H1 (cell line): ENCODE measurements around the gene DNAL4. TPM values are rescaled to one million over a fixed set of nuclear protein-coding genes. Genes with fewer than 3 reads are reported as not detected.

Experiments
- ATF3 ChIP-seq: IDR thresholded peaks from 2 replicates; pipeline ENCODE4 v1.6.1; 2011; ENCODE audit warnings: low read depth, mild to moderate bottlenecking, low read length; ENCODE audit not compliant: insufficient read depth
- BCL11A ChIP-seq, 2 experiments: IDR thresholded peaks; one replicate each; pipeline ENCODE4 v1.6.1; 2011; ENCODE audit warnings: low read depth in 2 of 2, low read length in 2 of 2, mild to moderate bottlenecking in 2 of 2
- CHD7 ChIP-seq: fragments of 300-600 bp; sonication (generic); IDR thresholded peaks from 2 replicates; pipeline ENCODE4 v1.7.1; 2012; ENCODE audit warnings: low read length, moderate library complexity, mild to moderate bottlenecking, inconsistent platforms; ENCODE audit not compliant: insufficient replicate concordance
- EZH2 ChIP-seq: fragments of 200-600 bp; sonication (generic); IDR thresholded peaks from 2 replicates; pipeline ENCODE4 v1.7.1; 2012; ENCODE audit warnings: low read depth, mild to moderate bottlenecking, moderate library complexity, low read length, inconsistent platforms; ENCODE audit not compliant: severe bottlenecking
- FOSL1 ChIP-seq: IDR thresholded peaks from 2 replicates; pipeline ENCODE4 v1.6.1; 2011; ENCODE audit warnings: mild to moderate bottlenecking, low read depth, low read length, moderate library complexity; ENCODE audit not compliant: insufficient read depth
- KDM4A ChIP-seq: IDR thresholded peaks from one replicate; pipeline ENCODE4 v1.7.1; 2012; ENCODE audit warnings: low read depth, mild to moderate bottlenecking, moderate library complexity, low read length, inconsistent platforms; ENCODE audit not compliant: severe bottlenecking
- POLR2A ChIP-seq, 2 experiments: IDR thresholded peaks; 1 replicate in 1 of 2; 2 replicates in 1 of 2; pipeline ENCODE4 v1.6.1; 2011; ENCODE audit warnings: low read depth in 2 of 2, low read length in 2 of 2, mild to moderate bottlenecking in 2 of 2; ENCODE audit errors: control extremely low read depth in 1 of 2
- RNF2 ChIP-seq: fragments of 200-900, 300-1000 bp; sonication (generic); IDR thresholded peaks from 2 replicates; pipeline ENCODE4 v1.7.1; 2016; ENCODE audit warnings: borderline replicate concordance, low read depth, mild to moderate bottlenecking, antibody characterized with exemption, low read length; ENCODE audit not compliant: poor library complexity, severe bottlenecking; ENCODE audit errors: missing control alignments
- SIN3A ChIP-seq, 2 experiments: IDR thresholded peaks in 1 of 2; conservative IDR thresholded peaks in 1 of 2; 2 replicates each; pipeline ENCODE4 v1.6.1; 2011 to 2012; ENCODE audit warnings: low read length in 2 of 2, improper control_type of control experiment in 1 of 2, low read depth in 1 of 2, mild to moderate bottlenecking in 1 of 2
- SUZ12 ChIP-seq: fragments of 200-600 bp; sonication (generic); IDR thresholded peaks from 2 replicates; pipeline ENCODE4 v1.6.1; 2012; ENCODE audit warnings: mild to moderate bottlenecking, inconsistent platforms, low read length, moderate library complexity, mixed read lengths
- polyA plus RNA-seq, 7 experiments: library from polyadenylated mRNA; depleted of rRNA in 3 of 7; stranded (reverse) in 5 of 7; unstranded in 2 of 7; fragments of >200 nt in 5 of 7; fragments of 200-250 nt in 2 of 7; gene quantifications; 1 replicate in 5 of 7; 2 replicates in 1 of 7; 4 replicates in 1 of 7; pipeline versions ENCODE4 v1.2.1 to v1.2.3, GENCODE V29; 2011 to 2013; ENCODE audit warnings: missing spikeins in 2 of 7, mixed read lengths in 2 of 7
- total RNA-seq: library from RNA; stranded (reverse); fragmentation: NEBNext Ultra II Directional; extraction: Animal tissue kit (Norgen Biotek cat#: 25700); gene quantifications from 2 replicates; pipeline ENCODE4 v1.2.1, GENCODE V29; 2021

Gene DNAL4
- total and polyA plus RNA-seq, 2 of the 8 experiments (the other 6 are each of a cell fraction or from before 2014, with no cell fraction given), result 8.8 to 14.0 TPM

DNA sequence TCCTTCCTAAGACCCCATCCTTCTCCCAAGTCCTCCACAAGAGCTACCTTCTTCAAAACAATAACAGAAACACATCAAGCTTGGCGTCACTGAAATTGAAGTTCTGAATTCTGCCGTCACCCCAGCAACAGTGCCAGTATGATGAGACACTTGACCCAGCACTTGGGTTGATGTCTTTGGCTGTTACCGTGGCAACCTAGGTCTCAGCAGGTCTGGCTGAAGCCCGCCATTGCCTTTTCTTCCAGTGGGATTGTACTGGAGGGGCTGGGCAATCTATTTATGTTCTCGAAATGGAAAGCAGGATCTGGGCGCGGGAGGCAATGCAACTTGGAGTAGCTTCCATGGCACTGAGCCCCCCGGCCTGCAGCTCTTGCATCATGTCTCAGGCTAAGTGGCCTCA lies 26.1 kb upstream of the DNAL4 start (continued):
- TF ChIP-seq CHD7 (no peak), FOSL1 (no peak), SUZ12 (no peak), BCL11A (IDR thresholded peaks at IDR 0.05; ENCODE audit: low read depth in 2 of 2, low read length in 2 of 2) (no peak), EZH2 (no peak), SIN3A (conservative IDR thresholded peaks at IDR 0.05 in 1 of 2, IDR thresholded peaks at IDR 0.05 in 1 of 2; ENCODE audit: low read depth in 1 of 2, low read length in 2 of 2) (no peak), RNF2 (no peak), KDM4A (no peak), ATF3 (no peak), POLR2A (IDR thresholded peaks at IDR 0.05; ENCODE audit: control extremely low read depth in 1 of 2, low read depth in 2 of 2, low read length in 2 of 2) (no peak)
